ENCODE results near the gene SYNDIG1L. TPM values are rescaled to one million over a fixed set of nuclear protein-coding genes. Genes with fewer than 3 reads are reported as not detected.

Gene SYNDIG1L
- total RNA-seq, 4 donors from 2014 or later: 0.28 to 0.56 (median 0.40) TPM

DNA sequence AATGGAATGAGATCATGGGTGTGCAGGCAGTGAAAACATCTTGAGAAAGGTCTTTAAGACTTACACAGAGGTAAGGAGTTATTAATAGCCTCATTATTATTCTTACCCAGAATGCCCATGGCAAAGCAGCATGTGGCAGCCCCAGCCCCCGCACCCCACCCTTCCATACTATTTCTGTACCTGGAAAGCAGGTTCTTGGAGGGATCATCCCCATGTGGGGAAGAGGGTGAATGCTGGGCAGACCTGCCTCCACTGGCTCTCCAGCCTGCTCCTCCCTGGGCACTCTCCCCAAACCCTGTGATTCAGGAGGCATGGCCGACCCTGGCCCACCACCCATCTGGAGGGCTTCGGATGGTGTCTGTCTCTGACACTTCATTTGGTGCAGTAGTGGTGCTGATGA lies 38.8 kb upstream of the SYNDIG1L start:
- ATAC-seq (ENCODE audit: low FRiP score): no peak

GRCh38 chr14:74463697-74464096 lies 37.7 kb upstream of the SYNDIG1L start:
- TF ChIP-seq, protein P1, sequence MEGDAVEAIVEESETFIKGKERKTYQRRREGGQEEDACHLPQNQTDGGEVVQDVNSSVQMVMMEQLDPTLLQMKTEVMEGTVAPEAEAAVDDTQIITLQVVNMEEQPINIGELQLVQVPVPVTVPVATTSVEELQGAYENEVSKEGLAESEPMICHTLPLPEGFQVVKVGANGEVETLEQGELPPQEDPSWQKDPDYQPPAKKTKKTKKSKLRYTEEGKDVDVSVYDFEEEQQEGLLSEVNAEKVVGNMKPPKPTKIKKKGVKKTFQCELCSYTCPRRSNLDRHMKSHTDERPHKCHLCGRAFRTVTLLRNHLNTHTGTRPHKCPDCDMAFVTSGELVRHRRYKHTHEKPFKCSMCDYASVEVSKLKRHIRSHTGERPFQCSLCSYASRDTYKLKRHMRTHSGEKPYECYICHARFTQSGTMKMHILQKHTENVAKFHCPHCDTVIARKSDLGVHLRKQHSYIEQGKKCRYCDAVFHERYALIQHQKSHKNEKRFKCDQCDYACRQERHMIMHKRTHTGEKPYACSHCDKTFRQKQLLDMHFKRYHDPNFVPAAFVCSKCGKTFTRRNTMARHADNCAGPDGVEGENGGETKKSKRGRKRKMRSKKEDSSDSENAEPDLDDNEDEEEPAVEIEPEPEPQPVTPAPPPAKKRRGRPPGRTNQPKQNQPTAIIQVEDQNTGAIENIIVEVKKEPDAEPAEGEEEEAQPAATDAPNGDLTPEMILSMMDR (IDR thresholded peaks at IDR 0.05): no peak
- DNase-seq (ENCODE audit: low spot score): no peak
- no peak for ATAC-seq (ENCODE audit: low FRiP score)

More for the DNA sequence above, 38.8 kb upstream of the SYNDIG1L start:
- DNase-seq (ENCODE audit: low spot score): no peak
- TF ChIP-seq, protein P1 (IDR thresholded peaks at IDR 0.05): no peak

GRCh38 chr14:74462993-74463392 lies 37.0 kb upstream of the SYNDIG1L start:
- no peak for DNase-seq (ENCODE audit: low spot score)
- TF ChIP-seq, protein P1 (IDR thresholded peaks at IDR 0.05): no peak
- ATAC-seq (ENCODE audit: low FRiP score): no peak

GRCh38 chr14:74459976-74460375 lies 34.0 kb upstream of the SYNDIG1L start:
- DNase-seq (ENCODE audit: low spot score): no peak
- no peak for ATAC-seq (ENCODE audit: low FRiP score)
- TF ChIP-seq, protein P1 (IDR thresholded peaks at IDR 0.05): no peak

DNA sequence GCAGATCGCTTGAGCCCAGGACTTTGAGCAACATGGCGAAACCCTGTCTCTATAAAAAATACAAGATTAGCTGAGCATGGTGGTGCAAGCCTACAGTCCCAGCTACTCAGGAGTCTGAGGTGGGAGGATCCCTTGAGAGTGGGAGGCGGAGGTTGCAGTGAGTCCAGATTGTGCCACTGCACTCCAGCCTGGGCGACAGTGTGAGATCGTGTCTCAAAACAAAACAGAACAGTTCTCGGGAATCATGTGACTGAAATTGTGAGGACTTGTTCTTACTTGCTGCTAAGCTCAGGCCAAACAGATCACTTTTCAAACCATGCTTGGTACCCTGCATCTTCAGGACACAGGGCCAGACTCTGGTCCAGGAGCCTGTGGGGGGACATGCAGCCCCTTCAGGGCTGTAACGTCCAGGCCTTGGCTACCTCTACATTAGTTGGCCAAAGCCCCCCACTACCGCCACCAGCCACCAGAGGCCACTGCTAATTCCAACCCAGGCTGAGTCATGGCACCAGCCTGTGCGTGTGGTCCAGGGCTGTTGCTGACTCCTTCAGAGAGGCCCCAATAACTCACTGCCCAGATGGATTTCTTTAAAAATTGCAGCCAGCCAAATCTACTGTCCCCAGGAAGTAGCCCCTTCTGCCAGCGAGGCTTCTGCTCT lies 33.4 kb upstream of the SYNDIG1L start:
- TF ChIP-seq, protein P1 (IDR thresholded peaks at IDR 0.05): no peak
- ATAC-seq (ENCODE audit: low FRiP score): peak; percentile 10
- DNase-seq (ENCODE audit: low spot score): no peak

GRCh38 chr14:74457565-74457895 lies 31.5 kb upstream of the SYNDIG1L start:
- ATAC-seq (ENCODE audit: low FRiP score): no peak
- no peak for DNase-seq (ENCODE audit: low spot score)
- TF ChIP-seq, protein P1 (IDR thresholded peaks at IDR 0.05): no peak

Data from omental fat pad (tissue), 4 donors.